PFSK-1 (cell line): ENCODE measurements around the gene LDLRAD4.

ENCODE experiments used
- POLR2AphosphoS5 ChIP-seq: IDR thresholded peaks from 2 replicates; pipeline ENCODE4 v1.6.1; 2012; ENCODE audit warnings: low read depth, mild to moderate bottlenecking, control low read depth, low read length, moderate library complexity
- TAF1 ChIP-seq: IDR thresholded peaks from 2 replicates; pipeline ENCODE4 v1.6.1; 2012; ENCODE audit warnings: low read length, control low read depth, borderline replicate concordance; ENCODE audit not compliant: insufficient read depth
- TF ChIP-seq, protein P1 (sequence below), 2 experiments: IDR thresholded peaks; 2 replicates each; pipeline versions ENCODE4 v1.6.1 to v1.8.0; 2011 to 2012; ENCODE audit warnings: low read depth in 2 of 2, low read length in 2 of 2, control low read depth in 1 of 2, inconsistent platforms in 1 of 2, mild to moderate bottlenecking in 1 of 2, moderate library complexity in 1 of 2; ENCODE audit not compliant: insufficient read depth in 1 of 2

GRCh38 chr18:13221869-13222855 is 3.6 kb downstream of the LDLRAD4 start:
- TF ChIP-seq TAF1 (no peak), POLR2AphosphoS5 (no peak)
- TF ChIP-seq, protein P1, sequence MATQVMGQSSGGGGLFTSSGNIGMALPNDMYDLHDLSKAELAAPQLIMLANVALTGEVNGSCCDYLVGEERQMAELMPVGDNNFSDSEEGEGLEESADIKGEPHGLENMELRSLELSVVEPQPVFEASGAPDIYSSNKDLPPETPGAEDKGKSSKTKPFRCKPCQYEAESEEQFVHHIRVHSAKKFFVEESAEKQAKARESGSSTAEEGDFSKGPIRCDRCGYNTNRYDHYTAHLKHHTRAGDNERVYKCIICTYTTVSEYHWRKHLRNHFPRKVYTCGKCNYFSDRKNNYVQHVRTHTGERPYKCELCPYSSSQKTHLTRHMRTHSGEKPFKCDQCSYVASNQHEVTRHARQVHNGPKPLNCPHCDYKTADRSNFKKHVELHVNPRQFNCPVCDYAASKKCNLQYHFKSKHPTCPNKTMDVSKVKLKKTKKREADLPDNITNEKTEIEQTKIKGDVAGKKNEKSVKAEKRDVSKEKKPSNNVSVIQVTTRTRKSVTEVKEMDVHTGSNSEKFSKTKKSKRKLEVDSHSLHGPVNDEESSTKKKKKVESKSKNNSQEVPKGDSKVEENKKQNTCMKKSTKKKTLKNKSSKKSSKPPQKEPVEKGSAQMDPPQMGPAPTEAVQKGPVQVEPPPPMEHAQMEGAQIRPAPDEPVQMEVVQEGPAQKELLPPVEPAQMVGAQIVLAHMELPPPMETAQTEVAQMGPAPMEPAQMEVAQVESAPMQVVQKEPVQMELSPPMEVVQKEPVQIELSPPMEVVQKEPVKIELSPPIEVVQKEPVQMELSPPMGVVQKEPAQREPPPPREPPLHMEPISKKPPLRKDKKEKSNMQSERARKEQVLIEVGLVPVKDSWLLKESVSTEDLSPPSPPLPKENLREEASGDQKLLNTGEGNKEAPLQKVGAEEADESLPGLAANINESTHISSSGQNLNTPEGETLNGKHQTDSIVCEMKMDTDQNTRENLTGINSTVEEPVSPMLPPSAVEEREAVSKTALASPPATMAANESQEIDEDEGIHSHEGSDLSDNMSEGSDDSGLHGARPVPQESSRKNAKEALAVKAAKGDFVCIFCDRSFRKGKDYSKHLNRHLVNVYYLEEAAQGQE (IDR thresholded peaks at IDR 0.05; ENCODE audit: insufficient read depth in 1 of 2, low read depth in 2 of 2, low read length in 2 of 2), result no peak
